SU-DHL-6 (cell line): ENCODE results near the gene SNX3.

Source experiments
- H2AFZ ChIP-seq: fragments of 200-600 bp; sonication (generic); 2 replicates; pipeline ENCODE4 v1.6.1; 2014; ENCODE audit warnings: low read depth, mild to moderate bottlenecking, moderate library complexity, mixed read lengths, antibody characterized with exemption, low read length; ENCODE audit not compliant: severe bottlenecking
- H3F3A ChIP-seq: fragments of 200-600 bp; shearing (Covaris generic); 2 replicates; pipeline ENCODE4 v1.6.0; 2016; ENCODE audit warnings: antibody characterized with exemption, mild to moderate bottlenecking; ENCODE audit not compliant: insufficient read depth
- H3K27ac ChIP-seq: fragments of 200-600 bp; sonication (generic); 2 replicates; pipeline ENCODE4 v1.5.1; 2016; ENCODE audit warnings: low read depth, mild to moderate bottlenecking, low read length, moderate library complexity, mixed read lengths
- H3K27me3 ChIP-seq: fragments of 200-600 bp; sonication (generic), shearing (Covaris generic); 2 replicates; pipeline ENCODE4 v1.6.0; 2014; ENCODE audit warnings: mild to moderate bottlenecking, low read length
- H3K36me3 ChIP-seq: fragments of 200-600 bp; sonication (generic); 2 replicates; pipeline ENCODE4 v1.6.1; 2014; ENCODE audit warnings: mild to moderate bottlenecking, low read length, mixed read lengths
- H3K4me2 ChIP-seq: fragments of 300-600, 200-600 bp; shearing (Covaris generic), sonication (generic); 2 replicates; pipeline ENCODE4 v1.6.0; 2014; ENCODE audit warnings: low read length, low read depth, mild to moderate bottlenecking; ENCODE audit not compliant: poor library complexity, severe bottlenecking
- H3K4me3 ChIP-seq: fragments of 200-600 bp; sonication (generic); 2 replicates; pipeline ENCODE4 v1.5.1; 2014; ENCODE audit warnings: antibody characterized with exemption, low read length, mild to moderate bottlenecking, mixed read lengths; ENCODE audit not compliant: insufficient read depth, poor library complexity, severe bottlenecking
- H3K79me2 ChIP-seq: fragments of 200-600 bp; sonication (generic); 2 replicates; pipeline ENCODE4 v1.6.1; 2014; ENCODE audit warnings: mild to moderate bottlenecking, low read length, moderate library complexity; ENCODE audit not compliant: insufficient read depth
- H3K9ac ChIP-seq: fragments of 200-600 bp; sonication (generic); 2 replicates; pipeline ENCODE4 v1.7.0; 2014; ENCODE audit warnings: mild to moderate bottlenecking, low read length
- H3K9me2 ChIP-seq: fragments of 200-600 bp; sonication (generic); replicated peaks from 2 replicates; pipeline ENCODE4 v1.6.1; 2014; ENCODE audit warnings: low read length; ENCODE audit not compliant: insufficient read depth
- H3K9me3 ChIP-seq: fragments of 200-600 bp; sonication (generic); 2 replicates; pipeline ENCODE4 v1.6.1; 2014; ENCODE audit warnings: low read length, mixed read lengths; ENCODE audit not compliant: insufficient read depth
- H4K20me1 ChIP-seq: fragments of 200-600 bp; sonication (generic); 2 replicates; pipeline ENCODE4 v1.6.1; 2014; ENCODE audit warnings: low read depth, mild to moderate bottlenecking, antibody characterized with exemption, low read length, moderate library complexity, mixed read lengths
- EZH2phosphoT487 ChIP-seq: fragments of 200-600 bp; sonication (generic), shearing (Covaris generic); conservative IDR thresholded peaks from 2 replicates; pipeline ENCODE4 v1.6.1; 2018; ENCODE audit warnings: mild to moderate bottlenecking, antibody characterized with exemption, low read length, moderate library complexity, mixed read lengths
- TF ChIP-seq, protein P1 (sequence below): fragments of 200-600 bp; sonication (generic); IDR thresholded peaks from one replicate; pipeline ENCODE4 v1.5.1; 2017; ENCODE audit warnings: antibody characterized with exemption, mild to moderate bottlenecking, low read length, moderate library complexity; ENCODE audit not compliant: insufficient read depth, poor library complexity, severe bottlenecking

The SNX3 gene

DNA sequence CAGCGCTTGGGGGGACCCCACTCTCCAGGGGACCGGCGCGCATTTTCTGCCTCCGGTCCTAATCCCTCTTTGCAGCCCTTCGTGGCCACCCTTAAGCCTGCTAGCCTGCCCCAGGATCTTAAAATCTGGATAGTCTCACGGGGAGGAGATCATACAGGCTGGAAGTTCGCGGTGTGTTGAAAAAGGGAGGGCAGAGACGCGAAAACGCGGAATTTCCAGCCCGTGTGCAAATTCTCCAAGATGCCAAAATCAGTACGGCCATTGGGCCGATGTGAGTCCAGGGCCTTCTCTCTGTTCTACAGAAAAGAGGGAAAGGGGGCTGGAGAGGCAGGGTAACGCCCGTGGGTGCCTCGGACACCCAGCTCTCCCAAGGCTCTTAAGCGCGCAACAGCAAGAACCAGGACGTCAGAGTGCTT, 85.7 kb downstream of the SNX3 start:
- Histone ChIP-seq H3K4me2 (no peak overlapping the region), H3K36me3 (no peaks in the 10 kb centered on the region), H3K27ac (no peak overlapping the region), H3K79me2 (no peaks in the 10 kb centered on the region), H4K20me1 (no peaks in the 10 kb centered on the region; the same call in 1 of the 2 replicates), H3F3A (no peaks in the 10 kb centered on the region), H3K9me3 (no peaks in the 10 kb centered on the region), H3K9me2 (no peaks in the 10 kb centered on the region), H3K9ac (no peak overlapping the region), H2AFZ (no peak overlapping the region), H3K4me3 (no peak overlapping the region), H3K27me3 (no peaks in the 10 kb centered on the region)
- TF ChIP-seq EZH2phosphoT487: no peak
- TF ChIP-seq, protein P1, sequence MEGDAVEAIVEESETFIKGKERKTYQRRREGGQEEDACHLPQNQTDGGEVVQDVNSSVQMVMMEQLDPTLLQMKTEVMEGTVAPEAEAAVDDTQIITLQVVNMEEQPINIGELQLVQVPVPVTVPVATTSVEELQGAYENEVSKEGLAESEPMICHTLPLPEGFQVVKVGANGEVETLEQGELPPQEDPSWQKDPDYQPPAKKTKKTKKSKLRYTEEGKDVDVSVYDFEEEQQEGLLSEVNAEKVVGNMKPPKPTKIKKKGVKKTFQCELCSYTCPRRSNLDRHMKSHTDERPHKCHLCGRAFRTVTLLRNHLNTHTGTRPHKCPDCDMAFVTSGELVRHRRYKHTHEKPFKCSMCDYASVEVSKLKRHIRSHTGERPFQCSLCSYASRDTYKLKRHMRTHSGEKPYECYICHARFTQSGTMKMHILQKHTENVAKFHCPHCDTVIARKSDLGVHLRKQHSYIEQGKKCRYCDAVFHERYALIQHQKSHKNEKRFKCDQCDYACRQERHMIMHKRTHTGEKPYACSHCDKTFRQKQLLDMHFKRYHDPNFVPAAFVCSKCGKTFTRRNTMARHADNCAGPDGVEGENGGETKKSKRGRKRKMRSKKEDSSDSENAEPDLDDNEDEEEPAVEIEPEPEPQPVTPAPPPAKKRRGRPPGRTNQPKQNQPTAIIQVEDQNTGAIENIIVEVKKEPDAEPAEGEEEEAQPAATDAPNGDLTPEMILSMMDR: no peak

DNA sequence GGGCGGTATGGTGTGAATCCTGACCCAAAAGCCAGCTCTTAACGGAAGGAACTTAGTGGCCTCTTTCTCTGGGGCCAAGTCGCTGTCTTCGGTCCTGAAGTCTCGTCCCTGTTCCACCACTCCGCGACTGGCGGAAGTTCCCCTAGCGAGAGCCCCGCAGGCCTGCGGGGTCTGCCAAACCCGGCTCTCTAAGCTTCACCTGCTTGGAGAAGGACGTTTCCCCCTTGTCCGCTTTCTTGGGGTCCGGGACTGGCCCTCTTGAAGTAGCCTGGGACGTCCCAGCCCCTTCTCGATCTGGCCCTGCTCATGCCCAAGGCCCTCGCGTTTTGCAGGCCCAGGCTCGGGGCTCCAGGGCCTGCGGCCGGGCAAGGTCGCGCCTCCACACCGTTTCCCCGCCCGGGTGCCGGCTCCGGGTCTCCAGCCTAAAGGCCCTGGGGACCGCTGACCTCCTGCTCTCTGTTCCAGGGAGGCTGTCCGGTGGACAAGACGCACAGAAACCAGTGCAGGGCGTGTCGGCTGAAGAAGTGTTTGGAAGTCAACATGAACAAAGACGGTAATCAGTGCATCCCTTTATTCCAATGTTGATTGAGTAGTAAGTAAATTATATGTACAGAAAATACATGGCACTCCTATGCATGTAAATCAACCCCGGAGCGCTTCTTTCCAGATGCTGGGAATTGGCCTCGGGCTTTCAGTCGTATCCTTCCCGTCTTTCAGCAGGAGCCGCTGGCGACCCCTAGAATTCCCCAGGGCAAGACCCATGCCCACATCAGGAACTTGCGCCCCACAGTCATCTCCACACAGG, 86.3 kb downstream of the SNX3 start:
- Histone ChIP-seq H3K27ac (no peak overlapping the region), H3K9ac (no peak overlapping the region), H3K9me3 (no peaks in the 10 kb centered on the region), H3K4me2 (no peak overlapping the region), H3K79me2 (no peaks in the 10 kb centered on the region), H4K20me1 (no peaks in the 10 kb centered on the region; the same call in 1 of the 2 replicates), H3K4me3 (no peak overlapping the region), H3K36me3 (no peaks in the 10 kb centered on the region), H3K9me2 (no peaks in the 10 kb centered on the region), H3K27me3 (no peaks in the 10 kb centered on the region), H3F3A (no peaks in the 10 kb centered on the region), H2AFZ (no peak overlapping the region)
- TF ChIP-seq, protein P1: no peak
- no peak for TF ChIP-seq EZH2phosphoT487

DNA sequence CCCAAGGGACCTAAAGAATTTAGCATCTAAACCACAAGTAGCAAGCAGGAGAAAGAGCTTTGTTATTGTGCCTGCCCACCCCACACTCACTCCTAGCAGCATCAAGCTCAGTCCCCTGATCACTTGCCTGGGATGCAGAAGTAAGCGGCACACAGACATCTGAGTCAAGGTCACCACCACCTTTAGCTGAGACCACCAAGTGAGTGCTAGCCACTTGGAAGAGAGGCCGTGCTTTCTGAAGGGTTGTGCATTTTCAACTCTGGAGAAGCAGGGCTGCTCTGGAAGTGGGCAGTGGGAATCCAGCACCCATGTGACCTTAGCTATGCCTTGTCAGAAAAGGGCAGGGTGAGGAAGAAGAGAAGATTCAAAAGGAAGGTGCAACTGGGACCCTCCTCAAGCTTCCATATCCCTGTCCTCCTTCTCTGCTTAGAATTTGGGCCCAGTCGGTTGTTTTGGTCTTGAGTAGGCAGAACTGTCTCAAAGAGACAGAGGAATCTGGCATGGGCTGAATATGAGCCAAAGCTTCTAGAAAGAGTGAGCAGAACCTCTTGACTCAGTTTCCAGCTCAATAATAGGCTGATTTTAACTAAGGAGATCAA, 88.8 kb downstream of the SNX3 start:
- Histone ChIP-seq H4K20me1 (no peaks in the 10 kb centered on the region), H3K27ac (no peak overlapping the region), H3K79me2 (no peaks in the 10 kb centered on the region), H3K9ac (no peak overlapping the region), H2AFZ (no peak overlapping the region), H3F3A (no peaks in the 10 kb centered on the region), H3K4me2 (no peak overlapping the region), H3K36me3 (no peaks in the 10 kb centered on the region), H3K27me3 (no peaks in the 10 kb centered on the region), H3K9me3 (no peaks in the 10 kb centered on the region), H3K9me2 (no peaks in the 10 kb centered on the region), H3K4me3 (no peak overlapping the region)
- TF ChIP-seq, protein P1: no peak
- TF ChIP-seq EZH2phosphoT487: no peak
